Kidney capillary endothelial cell (primary cell): Measurements from ENCODE around the gene NUTM2D.
A peak's percentile ranks its signal among the peaks of the same experiment; 100 is the strongest.
"Not testable (repeated sequence)": the region's sequence is repeated elsewhere in the genome, so short reads cannot be mapped to it uniquely, and the experiment has no call there.

Experiments
- DNase-seq: peaks from one replicate; pipeline ENCODE4 v3.0.0-alpha.2; 2018; ENCODE audit warnings: low spot score

Gene NUTM2D

DNA sequence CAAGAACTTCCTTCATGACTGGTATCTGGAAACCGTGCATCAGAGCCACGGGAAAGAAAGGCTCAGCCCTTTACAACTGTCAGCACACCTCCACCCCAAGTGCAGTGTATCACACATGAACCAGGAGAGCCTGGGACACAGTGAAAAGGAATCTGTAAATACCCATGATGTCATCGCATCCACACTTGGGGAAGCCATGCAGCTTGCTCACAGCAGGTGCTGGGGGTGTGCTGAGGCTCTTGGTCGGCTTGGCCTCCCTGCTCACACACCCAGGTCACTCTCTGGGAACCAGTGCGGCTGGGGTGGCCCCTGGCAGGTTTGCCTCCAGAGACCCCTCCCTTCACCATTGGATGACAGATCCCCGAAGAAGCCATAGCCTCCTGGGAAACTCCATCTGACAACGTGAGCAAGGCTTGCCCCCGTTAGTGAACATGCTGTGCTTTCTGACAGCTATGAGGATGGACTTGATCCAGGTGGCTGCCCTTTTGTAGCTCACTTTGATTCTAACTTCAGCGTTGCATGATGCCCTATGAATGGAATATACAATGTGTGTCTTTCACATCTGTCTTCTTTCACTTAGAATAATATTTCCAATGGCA is 12.1 kb downstream of the NUTM2D start:
- DNase-seq, result not testable (repeated sequence)

DNA sequence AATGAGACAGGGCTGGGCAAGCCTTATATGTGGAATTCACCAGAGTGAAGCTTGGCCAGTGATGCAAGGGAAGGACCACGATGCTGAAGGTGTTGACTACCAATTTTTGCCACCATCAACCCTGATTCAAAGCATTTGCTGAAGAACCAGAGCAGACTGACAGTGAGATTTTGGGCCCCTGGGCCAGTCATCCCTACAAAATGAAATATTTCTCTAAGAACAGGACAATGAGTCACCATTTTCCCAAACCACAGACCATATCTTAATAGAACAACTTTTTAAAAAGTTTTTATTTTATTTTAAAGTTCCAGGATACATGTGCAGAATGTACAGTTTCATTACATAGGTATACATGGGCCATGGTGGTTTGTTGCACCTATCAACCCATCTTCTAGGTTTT is 16.5 kb downstream of the NUTM2D start:
- not testable (repeated sequence) for DNase-seq

DNA sequence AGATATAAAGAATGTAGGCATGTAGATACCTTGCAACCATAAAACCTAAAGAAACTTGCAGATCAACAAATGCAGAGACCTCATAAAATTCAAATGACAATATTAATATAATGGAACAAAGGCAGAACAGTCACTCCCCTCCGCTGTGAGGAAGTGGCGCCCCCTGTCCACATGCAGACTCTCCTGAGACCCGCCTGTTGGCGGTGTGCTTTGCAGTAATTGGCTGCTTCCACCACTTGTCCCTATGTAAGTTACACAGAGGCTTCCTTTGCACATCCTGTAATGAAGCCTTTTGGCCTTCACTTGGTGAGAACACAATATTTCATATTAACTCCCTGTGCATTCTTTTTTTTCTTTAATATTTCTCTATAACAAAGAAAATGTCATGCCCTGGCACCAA is 21.6 kb downstream of the NUTM2D start:
- not testable (repeated sequence) for DNase-seq

DNA sequence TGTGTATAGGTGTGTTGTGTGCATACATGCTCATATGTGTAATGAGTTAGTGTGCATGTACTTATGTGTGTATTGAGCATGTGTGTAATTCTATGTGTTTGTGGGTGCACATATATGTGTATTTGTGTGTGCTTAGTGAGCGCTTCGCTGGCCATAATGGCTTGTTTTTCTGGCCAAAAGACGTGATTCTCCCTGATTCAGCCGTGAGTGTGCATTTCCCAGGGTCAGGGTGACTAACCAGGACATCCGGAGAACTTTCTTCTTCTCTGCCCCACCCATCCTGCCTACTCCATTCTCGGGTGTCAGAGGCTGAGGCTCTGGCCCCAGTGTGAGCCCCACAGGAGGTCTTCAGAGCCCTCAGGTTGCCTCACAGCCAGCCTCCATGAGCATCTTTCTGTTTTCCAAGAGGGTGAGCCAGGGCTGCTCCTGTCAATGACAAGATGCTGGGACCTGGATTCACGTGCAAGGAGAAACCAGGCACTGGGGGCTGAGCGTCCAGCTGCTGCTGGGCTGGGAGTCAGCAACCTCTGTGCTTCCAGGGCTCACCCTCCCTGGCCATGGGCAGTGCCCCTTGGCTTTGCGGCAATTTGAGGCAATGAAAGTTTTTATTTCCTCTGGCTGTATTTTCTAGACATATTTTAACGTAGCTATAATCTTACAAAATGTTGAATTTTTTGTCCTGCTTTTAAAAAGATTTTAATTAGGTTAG is 25.8 kb downstream of the NUTM2D start:
- DNase-seq, result peak; percentile 22

DNA sequence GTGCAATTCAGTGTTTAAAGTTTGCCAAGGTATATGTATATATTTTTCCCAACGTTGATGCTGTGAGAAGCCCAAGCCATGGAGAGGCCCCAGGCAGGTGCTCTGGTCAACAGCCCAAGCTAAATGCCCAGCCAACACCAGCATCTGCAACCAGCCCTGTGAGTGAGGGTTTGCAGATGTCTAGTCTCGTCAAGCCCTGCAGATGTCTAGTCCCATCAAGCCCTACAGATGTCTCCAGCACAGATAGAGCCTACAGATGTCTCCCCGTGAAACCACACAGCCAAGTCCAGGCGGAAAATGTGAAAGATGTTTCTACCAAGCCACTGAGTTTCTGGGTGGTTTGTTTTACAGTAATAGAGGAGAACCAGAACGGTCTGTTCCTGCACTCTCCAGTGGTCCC is 26.7 kb downstream of the NUTM2D start:
- not testable (repeated sequence) for DNase-seq

DNA sequence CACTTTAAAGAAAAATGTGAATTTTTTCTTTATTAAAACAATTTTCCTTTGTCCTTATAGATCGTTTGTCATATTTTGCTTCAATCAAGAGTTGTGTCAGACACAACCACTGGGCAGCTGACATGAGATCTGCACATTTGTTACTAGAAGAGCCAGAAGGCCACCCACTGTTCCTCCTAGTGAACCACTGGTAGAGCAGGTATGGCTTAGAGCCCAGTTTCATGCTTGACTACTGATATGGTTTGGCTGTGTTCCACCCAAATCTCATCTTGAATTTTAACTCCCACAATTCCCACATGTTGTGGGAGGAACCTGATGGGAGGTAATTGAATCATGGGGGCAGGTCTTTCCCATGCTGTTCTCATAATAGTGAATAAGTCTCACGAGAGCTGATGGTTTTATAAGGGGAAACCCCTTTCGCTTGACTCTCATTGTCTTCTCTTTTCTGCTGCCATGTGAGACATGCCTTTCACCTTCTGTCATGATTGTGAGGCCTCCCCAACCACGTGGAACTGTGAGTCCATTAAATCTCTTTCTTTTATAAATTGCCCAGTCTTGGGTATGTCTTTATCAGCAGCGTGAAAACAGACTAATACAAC is 28.3 kb downstream of the NUTM2D start:
- not testable (repeated sequence) for DNase-seq

DNA sequence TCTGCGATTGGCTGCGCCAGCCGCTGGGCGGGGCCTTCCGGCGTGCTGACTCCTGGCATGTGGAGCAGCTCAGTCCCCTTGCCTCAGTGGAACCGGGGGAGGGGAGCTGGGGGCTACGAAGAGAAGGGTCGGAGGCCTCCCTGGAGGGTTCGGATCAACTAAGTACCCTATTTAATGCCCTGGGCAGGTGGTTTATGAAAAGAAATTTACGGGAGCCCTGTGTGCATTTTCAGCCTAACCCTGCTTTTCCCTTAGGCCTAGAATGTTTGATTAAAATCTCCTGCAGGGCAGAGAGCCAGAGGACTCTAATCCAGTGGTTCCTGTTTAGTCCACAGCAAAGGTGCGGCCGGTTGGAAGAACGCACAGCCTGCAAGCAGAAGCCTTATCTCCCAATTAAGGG is 33.8 kb downstream of the NUTM2D start:
- not testable (repeated sequence) for DNase-seq

DNA sequence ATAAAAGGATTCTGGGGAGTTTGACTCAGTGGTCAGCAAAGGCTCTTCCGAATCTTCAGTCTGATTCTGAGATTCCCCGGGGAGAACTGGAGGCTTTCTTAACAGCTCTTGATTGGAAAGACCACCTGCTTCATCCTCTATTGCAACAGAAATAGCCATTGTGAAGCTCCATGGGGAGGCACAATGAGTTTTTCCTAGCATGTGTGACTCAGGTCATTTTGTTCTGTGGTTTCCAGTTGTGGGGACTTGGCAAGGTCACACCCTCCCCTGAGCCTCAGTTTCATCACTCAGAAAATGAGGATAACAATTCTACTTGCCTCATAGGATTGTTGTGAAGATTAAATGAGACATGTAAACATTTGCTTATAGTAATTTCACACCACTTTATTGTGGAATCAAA is 38.7 kb downstream of the NUTM2D start:
- DNase-seq, result not testable (repeated sequence)

DNA sequence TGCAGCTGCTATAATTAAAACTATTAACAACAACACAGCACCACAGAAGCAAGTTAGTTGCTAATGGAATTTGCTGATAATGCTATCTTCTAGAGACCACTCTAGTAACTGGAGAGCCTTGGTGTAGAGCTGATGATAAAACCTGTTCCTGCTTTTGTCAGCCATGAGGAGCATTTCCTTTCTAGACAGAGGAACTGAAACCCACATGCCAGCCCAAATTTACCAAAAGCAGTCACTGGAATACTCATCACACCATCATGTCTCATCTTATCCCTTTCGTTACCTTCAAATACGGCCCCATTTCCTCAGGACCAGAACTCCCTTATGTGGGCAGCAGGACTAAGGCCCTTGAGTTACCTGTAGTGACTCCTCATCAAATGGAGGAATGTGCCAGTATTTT is 40.9 kb downstream of the NUTM2D start:
- not testable (repeated sequence) for DNase-seq

DNA sequence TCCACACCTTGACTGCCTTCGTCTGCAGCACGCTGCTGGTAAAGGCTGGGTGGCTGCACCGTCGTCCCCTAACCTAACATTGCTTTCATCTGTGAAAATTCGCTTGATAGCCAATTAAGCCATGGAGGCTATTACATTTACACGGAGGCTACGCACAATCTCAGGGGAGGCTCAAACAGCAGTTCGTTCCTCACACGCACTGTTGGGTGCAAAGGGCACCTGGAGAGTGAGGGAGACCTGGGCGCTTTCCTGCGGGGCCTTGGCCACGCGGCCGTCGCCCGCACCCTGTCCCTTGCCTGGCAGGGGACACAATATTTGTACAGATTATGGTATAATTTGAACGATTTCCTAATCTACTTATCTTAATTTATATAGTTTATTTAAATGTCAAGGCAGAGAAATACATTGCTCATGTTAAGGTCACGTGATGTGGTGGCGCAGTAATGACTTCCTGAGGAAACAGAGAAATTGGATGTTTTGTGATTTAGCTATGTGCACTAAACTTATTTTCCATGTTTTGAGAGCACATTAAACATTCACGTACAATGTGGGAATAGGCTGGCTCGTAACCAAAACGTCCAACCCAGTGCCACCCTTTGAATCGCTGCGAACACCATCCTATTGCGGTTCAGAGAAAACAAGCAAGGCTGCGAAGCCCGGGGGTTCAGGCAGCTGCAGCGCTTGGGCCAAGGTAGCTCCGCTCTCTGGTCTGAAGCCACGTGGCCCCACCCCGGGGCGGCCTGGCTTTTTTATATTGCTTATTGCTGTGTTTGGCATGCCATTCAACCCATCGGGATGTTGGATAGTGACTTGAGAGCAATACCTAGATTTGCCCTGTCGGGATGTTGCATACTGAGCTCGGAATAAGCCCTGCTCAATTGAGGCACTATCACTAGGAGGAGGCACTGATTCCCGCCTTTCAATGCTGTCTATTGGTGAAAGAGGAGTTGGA is 50.2 kb downstream of the NUTM2D start:
- not testable (repeated sequence) for DNase-seq

DNA sequence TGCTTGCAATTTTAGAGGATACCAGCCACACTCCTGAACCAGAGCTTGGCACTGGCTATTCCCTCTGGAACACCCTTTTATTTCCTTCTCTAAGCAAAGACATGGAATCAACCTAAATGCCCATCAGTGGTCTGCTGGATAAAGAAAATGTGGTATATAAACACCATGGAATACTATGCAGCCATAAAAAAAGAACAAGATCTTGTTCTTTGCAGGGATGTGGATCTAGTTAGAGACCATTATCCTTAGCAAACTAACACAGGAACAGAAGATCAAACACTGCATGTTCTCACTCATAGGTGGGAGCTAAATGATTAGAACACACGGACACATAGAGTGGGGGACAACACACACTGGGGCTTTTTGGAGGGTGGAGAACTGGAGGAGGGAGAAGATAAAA is 56.4 kb downstream of the NUTM2D start:
- not testable (repeated sequence) for DNase-seq
